MCF 10A (cell line): ENCODE data around the gene DYNC2H1. TPM values are rescaled to one million over a fixed set of nuclear protein-coding genes. Genes with fewer than 3 reads are reported as not detected.

Experiments used
- BruUV-seq: library from RNA; stranded (reverse); fragments of 400-500 nt; replicated peaks from 2 replicates; lab custom pipeline; 2021; lab: Mats Ljungman, UMichigan
- CTCF ChIA-PET: fragments of 300-600 bp; sonication (Branson Sonifier 250); formaldehyde crosslinking; extraction: SDS; loops from one replicate; lab custom pipeline; 2021; ENCODE audit warnings: antibody characterized with exemption, inconsistent platforms; lab: Yijun Ruan, JAX
- POLR2A ChIA-PET: fragments of 300-600, 350-650 bp; sonication (Branson Sonifier 250); formaldehyde crosslinking; extraction: SDS; loops from one replicate; lab custom pipeline; 2020; ENCODE audit warnings: antibody characterized with exemption, inconsistent platforms; lab: Yijun Ruan, JAX
- DNase-seq: peaks from one replicate; pipeline ENCODE4 v3.0.0-alpha.2; 2018; ENCODE audit not compliant: unreplicated experiment
- H3K27ac Mint-ChIP-seq: one replicate; pipeline ENCODE4 v1.8.0; 2022; ENCODE audit warnings: mild to moderate bottlenecking, low read depth, mixed read lengths; ENCODE audit not compliant: unreplicated experiment
- H3K27me3 Mint-ChIP-seq: one replicate; pipeline ENCODE4 v1.8.0; 2022; ENCODE audit warnings: mixed read lengths; ENCODE audit not compliant: insufficient read depth, unreplicated experiment
- H3K36me3 Mint-ChIP-seq: one replicate; pipeline ENCODE4 v1.8.0; 2022; ENCODE audit warnings: mild to moderate bottlenecking, moderate library complexity, mixed read lengths; ENCODE audit not compliant: insufficient read depth, unreplicated experiment
- H3K4me1 Mint-ChIP-seq: one replicate; pipeline ENCODE4 v1.8.0; 2022; ENCODE audit warnings: mixed read lengths; ENCODE audit not compliant: insufficient read depth, unreplicated experiment
- H3K4me3 Mint-ChIP-seq: one replicate; pipeline ENCODE4 v1.8.0; 2022; ENCODE audit warnings: mild to moderate bottlenecking, moderate library complexity, mixed read lengths; ENCODE audit not compliant: unreplicated experiment
- H3K9me3 Mint-ChIP-seq: one replicate; pipeline ENCODE4 v1.8.0; 2022; ENCODE audit warnings: mixed read lengths; ENCODE audit not compliant: unreplicated experiment
- intact Hi-C: fragments of 100-400 bp; cut with micrococcal nuclease; formaldehyde crosslinking; loops from 2 replicates; pipeline ENCODE4 v1.14.1; 2022
- total RNA-seq: library from RNA; stranded (reverse); gene quantifications from 2 replicates; pipeline ENCODE4 v1.2.3, GENCODE V29; 2022
- TF ChIP-seq, protein P1 (sequence below): fragments of 200-600 bp; IDR thresholded peaks from one replicate; pipeline ENCODE4 v1.8.0; 2022; ENCODE audit warnings: antibody characterized with exemption, mild to moderate bottlenecking; ENCODE audit not compliant: unreplicated experiment

Gene DYNC2H1
- total RNA-seq, 1 experiment from 2014 or later, result 23.0 TPM

DNA sequence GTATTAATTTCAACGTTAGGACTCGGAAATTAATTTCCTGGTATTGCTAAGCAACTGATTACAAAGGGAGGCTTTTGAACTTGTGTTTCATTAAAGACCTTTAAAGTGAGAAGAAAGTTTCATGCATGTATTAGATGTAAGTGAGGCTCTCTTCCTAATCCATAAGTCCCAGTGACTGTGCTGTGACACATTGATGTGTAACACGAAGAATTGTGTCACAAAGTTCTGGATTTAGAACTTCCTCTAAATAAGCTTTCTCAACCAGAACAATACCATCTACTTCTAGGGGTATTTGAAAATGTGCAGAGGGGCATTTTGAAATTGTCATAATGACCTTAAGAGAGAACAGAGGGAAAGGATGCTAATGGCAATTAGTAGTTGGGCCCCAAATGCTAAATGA, 31.7 kb upstream of the DYNC2H1 start:
- intact Hi-C loops, result no loop called here
- H3K4me1 Mint-ChIP-seq, result peaks cover 11% of the 10 kb centered on the region
- H3K4me3 Mint-ChIP-seq, result no peak overlapping the region
- H3K36me3 Mint-ChIP-seq, result peaks cover 78% of the 10 kb centered on the region
- TF ChIP-seq, protein P1, sequence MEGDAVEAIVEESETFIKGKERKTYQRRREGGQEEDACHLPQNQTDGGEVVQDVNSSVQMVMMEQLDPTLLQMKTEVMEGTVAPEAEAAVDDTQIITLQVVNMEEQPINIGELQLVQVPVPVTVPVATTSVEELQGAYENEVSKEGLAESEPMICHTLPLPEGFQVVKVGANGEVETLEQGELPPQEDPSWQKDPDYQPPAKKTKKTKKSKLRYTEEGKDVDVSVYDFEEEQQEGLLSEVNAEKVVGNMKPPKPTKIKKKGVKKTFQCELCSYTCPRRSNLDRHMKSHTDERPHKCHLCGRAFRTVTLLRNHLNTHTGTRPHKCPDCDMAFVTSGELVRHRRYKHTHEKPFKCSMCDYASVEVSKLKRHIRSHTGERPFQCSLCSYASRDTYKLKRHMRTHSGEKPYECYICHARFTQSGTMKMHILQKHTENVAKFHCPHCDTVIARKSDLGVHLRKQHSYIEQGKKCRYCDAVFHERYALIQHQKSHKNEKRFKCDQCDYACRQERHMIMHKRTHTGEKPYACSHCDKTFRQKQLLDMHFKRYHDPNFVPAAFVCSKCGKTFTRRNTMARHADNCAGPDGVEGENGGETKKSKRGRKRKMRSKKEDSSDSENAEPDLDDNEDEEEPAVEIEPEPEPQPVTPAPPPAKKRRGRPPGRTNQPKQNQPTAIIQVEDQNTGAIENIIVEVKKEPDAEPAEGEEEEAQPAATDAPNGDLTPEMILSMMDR, result no peak
- ChIA-PET POLR2A (interaction anchor here (2.1 kb wide), 1 partner anchor 32 kb away, joined by 6 read pairs; the partner anchor contains the start of gene DYNC2H1), CTCF (no interaction called here)
- no peak for DNase-seq
- H3K27me3 Mint-ChIP-seq, result no peaks in the 10 kb centered on the region
- no peak overlapping the region for H3K27ac Mint-ChIP-seq
- no TSS peak for BruUV-seq
- H3K9me3 Mint-ChIP-seq, result no peaks in the 10 kb centered on the region

DNA sequence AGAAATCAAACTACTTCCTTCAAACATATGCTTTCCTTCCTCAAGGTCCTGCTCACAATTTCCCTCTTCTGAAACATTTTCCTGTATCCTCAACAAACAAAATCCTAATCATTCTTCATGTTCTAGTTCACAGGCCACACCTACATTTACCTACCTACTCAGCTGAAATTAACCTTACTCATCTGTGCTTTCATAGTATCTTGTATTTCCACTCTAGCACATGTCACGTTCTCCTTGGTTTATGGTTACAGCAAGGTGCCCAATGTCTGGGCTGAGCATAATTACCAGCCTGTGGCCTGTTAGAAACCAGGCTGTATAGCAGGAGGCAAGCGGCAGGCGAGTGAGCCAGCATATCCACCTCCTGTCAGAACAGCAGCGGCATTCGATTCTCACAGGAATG, 30.5 kb upstream of the DYNC2H1 start:
- ChIA-PET CTCF (interaction anchor here (0.6 kb wide), 1 partner anchor 22 kb away, joined by 4 read pairs; no protein-coding TSS in a partner anchor), POLR2A (interaction anchor here (1.2 to 2.1 kb wide), 2 partner anchors 13 to 30 kb away, joined by 4 to 6 read pairs; partner anchors contain the start of genes DCUN1D5 and DYNC2H1)
- Mint-ChIP-seq H3K27me3 (no peaks in the 10 kb centered on the region), H3K9me3 (no peaks in the 10 kb centered on the region), H3K36me3 (peaks cover 81% of the 10 kb centered on the region), H3K4me1 (peaks cover 11% of the 10 kb centered on the region), H3K27ac (no peak overlapping the region), H3K4me3 (no peak overlapping the region)
- no peak for DNase-seq
- TF ChIP-seq, protein P1, result no peak
- BruUV-seq, result no TSS peak
- intact Hi-C loops, result no loop called here

DNA sequence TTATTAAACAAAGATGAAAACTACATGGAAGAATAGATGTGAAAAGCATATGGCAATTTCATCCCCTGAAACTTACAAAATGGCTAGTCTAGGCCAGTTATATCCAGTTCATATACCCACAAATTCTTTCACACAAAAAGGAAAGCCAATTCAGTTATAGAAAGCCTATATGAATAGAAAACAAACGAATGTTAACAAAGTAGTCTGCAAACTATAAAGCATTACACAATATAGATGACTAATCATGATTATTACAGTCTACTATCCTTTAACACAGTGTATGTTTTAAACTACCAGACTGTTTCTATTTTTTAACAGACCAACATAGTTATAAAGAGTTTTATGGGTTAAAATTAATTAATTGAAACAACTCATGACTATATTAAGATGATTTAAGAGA, 29.4 kb upstream of the DYNC2H1 start:
- Mint-ChIP-seq H3K36me3 (peaks cover 85% of the 10 kb centered on the region), H3K9me3 (no peaks in the 10 kb centered on the region), H3K27me3 (no peaks in the 10 kb centered on the region), H3K4me1 (peaks cover 11% of the 10 kb centered on the region), H3K27ac (no peak overlapping the region), H3K4me3 (no peak overlapping the region)
- TF ChIP-seq, protein P1, result no peak
- POLR2A ChIA-PET, result interaction anchor here (1.2 to 2.3 kb wide), 3 partner anchors 10 to 29 kb away, joined by 4 to 11 read pairs (median 5); partner anchors contain the start of genes DCUN1D5 and DYNC2H1
- CTCF ChIA-PET, result interaction anchor here (0.7 kb wide), 1 partner anchor 512 kb away, joined by 4 read pairs; no protein-coding TSS in a partner anchor
- peak; percentile 42 for DNase-seq
- intact Hi-C loops, result no loop called here
- no TSS peak for BruUV-seq

DNA sequence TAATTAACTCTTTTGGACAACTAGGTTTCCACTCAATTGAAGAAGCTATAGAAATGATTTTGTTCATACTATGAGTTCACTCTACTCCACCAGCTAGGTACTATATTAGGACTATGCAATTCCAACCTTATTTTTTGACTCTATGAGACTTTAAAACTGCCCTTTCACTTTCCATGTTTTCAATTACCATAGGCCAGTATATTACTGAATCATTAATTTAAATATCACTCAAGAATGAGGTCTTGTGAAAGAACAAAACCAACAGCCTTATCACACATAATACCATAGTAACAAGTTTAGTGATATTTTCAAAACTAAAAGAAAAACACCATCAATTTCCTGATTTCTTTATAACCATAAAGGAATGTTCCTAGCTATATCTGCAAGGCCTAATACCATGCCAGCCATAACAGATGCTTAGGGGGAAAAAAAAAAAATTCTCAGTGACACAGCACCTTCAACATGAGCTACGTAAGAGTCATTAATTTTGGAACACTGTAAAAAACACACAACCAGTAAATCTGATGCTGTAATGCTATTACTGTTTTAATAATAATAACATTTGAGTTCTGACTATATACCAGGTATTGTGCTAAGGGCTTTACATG, 23.4 kb upstream of the DYNC2H1 start:
- Mint-ChIP-seq H3K27me3 (no peaks in the 10 kb centered on the region), H3K27ac (peak overlapping the region; percentile 71), H3K4me3 (no peak overlapping the region), H3K9me3 (no peaks in the 10 kb centered on the region), H3K4me1 (peaks cover 26% of the 10 kb centered on the region), H3K36me3 (peaks cover 61% of the 10 kb centered on the region)
- TF ChIP-seq, protein P1, result no peak
- ChIA-PET CTCF (interaction anchor here (0.8 to 2.2 kb wide), 2 partner anchors 23 to 187 kb away, joined by 6 read pairs; partner anchors contain the start of gene DYNC2H1), POLR2A (interaction anchor here (4.4 kb wide), 1 partner anchor 23 kb away, joined by 27 read pairs; the partner anchor contains the start of gene DYNC2H1)
- intact Hi-C loops, result no loop called here
- no peak for DNase-seq
- no TSS peak for BruUV-seq
